B cell (primary cell): ENCODE measurements around the gene VSTM5. TPM values are rescaled to one million over a fixed set of nuclear protein-coding genes. Genes with fewer than 3 reads are reported as not detected.

Experiments
- ATAC-seq: fragments of 200-7000 bp; cut with Tn5 transposase; one replicate; pipeline ENCODE4 v1.10.0; 2021; ENCODE audit warnings: low read depth, mild to moderate bottlenecking, moderate number of reproducible peaks, moderate library complexity
- CTCF ChIA-PET: fragments of 350-600 bp; sonication (Branson Sonifier 250); formaldehyde crosslinking; loops from one replicate; lab custom pipeline; 2021; ENCODE audit warnings: antibody characterized with exemption, inconsistent platforms; lab: Charles Lee
- POLR2A ChIA-PET: fragments of 350-600 bp; sonication (Branson Sonifier 250); formaldehyde crosslinking; loops from one replicate; lab custom pipeline; 2021; ENCODE audit warnings: antibody characterized with exemption; lab: Charles Lee
- DNase-seq: peaks from one replicate; pipeline ENCODE4 v3.0.0; 2013
- H2AFZ ChIP-seq: 2 replicates; pipeline ENCODE4 v1.6.1; 2012; ENCODE audit warnings: mild to moderate bottlenecking, low read depth, low read length; ENCODE audit not compliant: insufficient read depth, poor library complexity, severe bottlenecking
- H3K27ac ChIP-seq, 2 donors: 1 replicate in 1 of 2; 2 replicates in 1 of 2; pipeline ENCODE4 v1.5.1; 2012 to 2013; ENCODE audit warnings: low read length in 2 of 2, mild to moderate bottlenecking in 2 of 2, moderate library complexity in 1 of 2
- H3K27me3 ChIP-seq, 4 experiments: fragments of 200-600 bp in 1 of 4; sonication (generic) in 1 of 4; replicated peaks in 1 of 4; 1 replicate in 2 of 4; 2 replicates in 2 of 4; pipeline versions ENCODE4 v1.6.1 to v1.7.0; 2013 to 2016; ENCODE audit warnings: low read length in 3 of 4, mild to moderate bottlenecking in 2 of 4, mixed read lengths in 1 of 4, moderate library complexity in 1 of 4; ENCODE audit not compliant: insufficient read depth in 4 of 4, control insufficient read depth in 3 of 4; ENCODE audit errors: control extremely low read depth in 1 of 4
- H3K36me3 ChIP-seq, 2 experiments: replicated peaks in 1 of 2; 1 replicate in 1 of 2; 2 replicates in 1 of 2; pipeline versions ENCODE4 v1.6.1 to v1.7.1; 2013; ENCODE audit warnings: low read length in 1 of 2; ENCODE audit not compliant: insufficient read depth in 2 of 2, control insufficient read depth in 1 of 2; ENCODE audit errors: control extremely low read depth in 1 of 2, extremely low read depth in 1 of 2
- H3K4me1 ChIP-seq, 2 donors: fragments of 200-600 bp in 1 of 2; sonication (generic) in 1 of 2; 1 replicate in 1 of 2; 2 replicates in 1 of 2; pipeline versions ENCODE4 v1.5.1 to v1.6.1; 2013 to 2017; ENCODE audit warnings: low read length in 2 of 2; ENCODE audit not compliant: control insufficient read depth in 2 of 2, insufficient read depth in 2 of 2
- H3K4me2 ChIP-seq: replicated peaks from 2 replicates; pipeline ENCODE3; 2012; ENCODE audit warnings: mild to moderate bottlenecking, low read depth, low read length; ENCODE audit not compliant: poor library complexity, severe bottlenecking
- H3K4me3 ChIP-seq, 5 experiments: fragments of 200-600 bp in 1 of 5; sonication (generic) in 1 of 5; 1 replicate in 3 of 5; 2 replicates in 2 of 5; pipeline versions ENCODE4 v1.5.1 to v1.7.0; 2011 to 2016; ENCODE audit warnings: low read length in 4 of 5, mild to moderate bottlenecking in 4 of 5, low read depth in 2 of 5, control low read depth in 1 of 5, moderate library complexity in 1 of 5; ENCODE audit not compliant: insufficient read depth in 1 of 5; ENCODE audit errors: control extremely low read depth in 1 of 5, extremely low read depth in 1 of 5
- H3K79me2 ChIP-seq: fragments of 200-600 bp; sonication (generic); one replicate; pipeline ENCODE4 v1.6.0; 2016; ENCODE audit warnings: low read length; ENCODE audit not compliant: control insufficient read depth, insufficient read depth
- H3K9ac ChIP-seq: fragments of 200-600 bp; sonication (generic); 2 replicates; pipeline ENCODE4 v1.6.1; 2017; ENCODE audit warnings: mild to moderate bottlenecking, low read length, moderate library complexity
- H3K9me3 ChIP-seq, 3 donors: one replicate each; pipeline versions ENCODE4 v1.6.1 to v1.7.1; 2013; ENCODE audit warnings: low read length in 2 of 3; ENCODE audit not compliant: control insufficient read depth in 2 of 3, insufficient read depth in 1 of 3; ENCODE audit errors: control extremely low read depth in 1 of 3
- H4K20me1 ChIP-seq: 2 replicates; pipeline ENCODE4 v1.6.0; 2012; ENCODE audit warnings: mild to moderate bottlenecking, low read length; ENCODE audit not compliant: insufficient read depth, control insufficient read depth, poor library complexity, severe bottlenecking
- H3K27ac Mint-ChIP-seq: one replicate; pipeline ENCODE4 v1.8.0; 2021; ENCODE audit warnings: mixed read lengths
- H3K27me3 Mint-ChIP-seq: one replicate; pipeline ENCODE4 v1.8.0; 2021; ENCODE audit warnings: mixed read lengths
- H3K4me1 Mint-ChIP-seq: one replicate; pipeline ENCODE4 v1.8.0; 2021; ENCODE audit warnings: mixed read lengths
- H3K4me3 Mint-ChIP-seq: one replicate; pipeline ENCODE4 v1.8.0; 2021; ENCODE audit warnings: mixed read lengths
- H3K9me3 Mint-ChIP-seq: one replicate; pipeline ENCODE4 v1.8.0; 2022; ENCODE audit warnings: mixed read lengths; ENCODE audit not compliant: insufficient read depth
- EZH2 ChIP-seq: IDR thresholded peaks from 2 replicates; pipeline ENCODE4 v1.6.1; 2012; ENCODE audit warnings: borderline replicate concordance, low read depth, mild to moderate bottlenecking, moderate library complexity, low read length; ENCODE audit not compliant: insufficient read depth, poor library complexity, severe bottlenecking
- WGBS: methylation state at CpG from one replicate; pipeline ENCODE4 v1.1.5; 2013; ENCODE audit warnings: missing lambda C conversion rate; ENCODE audit not compliant: insufficient coverage; 5-methylcytosine and 5-hydroxymethylcytosine counted together
- intact Hi-C: fragments of 100-400 bp; cut with micrococcal nuclease; formaldehyde crosslinking; loops from one replicate; pipeline ENCODE4 v1.10.0; 2022
- polyA plus RNA-seq: library from polyadenylated mRNA; depleted of rRNA; stranded (reverse); fragments of >200 nt; gene quantifications from 2 replicates; pipeline ENCODE4 v1.2.3, GENCODE V29; 2012
- total RNA-seq, 2 donors: library from RNA; stranded (reverse); fragments of 120-200 nt in 1 of 2; gene quantifications; 1 replicate in 1 of 2; 2 replicates in 1 of 2; pipeline versions ENCODE4 v1.2.3 to v1.2.4, GENCODE V29; 2013 to 2022
- TF ChIP-seq, protein P1 (sequence below): fragments of 200-600 bp; IDR thresholded peaks from one replicate; pipeline ENCODE4 v1.8.0; 2022; ENCODE audit warnings: antibody characterized with exemption, mild to moderate bottlenecking

Gene VSTM5
- total and polyA plus RNA-seq, 2 donors (not counting 1 experiment from before 2014, with no cell fraction given), result not detected

DNA sequence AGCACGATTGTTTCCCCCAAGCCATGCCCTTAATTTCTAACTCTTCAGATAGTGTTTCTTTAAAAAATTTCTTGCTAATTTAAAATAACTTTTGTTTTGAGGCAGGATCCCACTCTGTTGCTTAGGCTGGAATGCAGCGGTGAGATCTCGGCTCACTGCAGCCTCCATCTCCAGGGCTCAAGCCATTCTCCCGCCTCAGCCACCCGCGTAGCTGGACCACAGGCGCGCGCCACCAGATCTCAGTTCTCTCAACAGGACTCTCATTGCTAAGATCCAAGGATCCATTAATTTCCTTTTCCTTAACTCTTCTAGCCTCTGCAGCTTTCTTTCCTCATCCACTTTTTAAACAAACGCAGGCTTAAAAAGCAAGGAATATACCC is 66.7 kb downstream of the VSTM5 start:
- H3K79me2 ChIP-seq, result peaks cover 55% of the 10 kb centered on the region
- H3K27ac Mint-ChIP-seq, result peak overlapping the region; percentile 92
- DNase-seq (no peak), ATAC-seq (peak; percentile 42)
- no peaks in the 10 kb centered on the region for H3K27me3 ChIP-seq
- H3K27ac ChIP-seq, result peak overlapping the region; percentile 82 to 91
- ChIA-PET CTCF (interaction anchor here (1.0 to 2.7 kb wide), 2 partner anchors 44 to 130 kb away, joined by 3 to 43 read pairs; partner anchors contain the start of genes C11orf54 and TAF1D), POLR2A (interaction anchor here (0.5 to 1.5 kb wide), 5 partner anchors 43 to 346 kb away, joined by 3 to 38 read pairs (median 5); partner anchors contain the start of genes C11orf54, CEP295, PANX1 and TAF1D)
- intact Hi-C loops, result loop anchor here (1.0 to 10.0 kb wide), 6 partner anchors 42 to 710 kb away; partner anchors contain the start of genes ANKRD49, C11orf54, CEP295 and MRE11
- no peaks in the 10 kb centered on the region for H3K9me3 Mint-ChIP-seq
- peak overlapping the region; percentile 81 for H3K9ac ChIP-seq
- peaks cover 45% of the 10 kb centered on the region for H4K20me1 ChIP-seq
- no peaks in the 10 kb centered on the region for H3K27me3 Mint-ChIP-seq
- H3K4me1 Mint-ChIP-seq, result peaks cover 39% of the 10 kb centered on the region
- H3K4me3 Mint-ChIP-seq, result peak overlapping the region; percentile 97
- H3K9me3 ChIP-seq, result no peaks in the 10 kb centered on the region
- H3K36me3 ChIP-seq, result peaks cover 0 to 12% of the 10 kb centered on the region in 2 experiments
- peak overlapping the region; percentile 85 for H3K4me2 ChIP-seq
- 0% methylated on average over 9 of the region's 10 CpGs for WGBS
- H2AFZ ChIP-seq, result peak overlapping the region; percentile 87
- peak overlapping the region; percentile 71 to 99 (median 85) for H3K4me3 ChIP-seq
- H3K4me1 ChIP-seq, result peaks cover 26 to 29% of the 10 kb centered on the region in 2 donors
- TF ChIP-seq, protein P1, sequence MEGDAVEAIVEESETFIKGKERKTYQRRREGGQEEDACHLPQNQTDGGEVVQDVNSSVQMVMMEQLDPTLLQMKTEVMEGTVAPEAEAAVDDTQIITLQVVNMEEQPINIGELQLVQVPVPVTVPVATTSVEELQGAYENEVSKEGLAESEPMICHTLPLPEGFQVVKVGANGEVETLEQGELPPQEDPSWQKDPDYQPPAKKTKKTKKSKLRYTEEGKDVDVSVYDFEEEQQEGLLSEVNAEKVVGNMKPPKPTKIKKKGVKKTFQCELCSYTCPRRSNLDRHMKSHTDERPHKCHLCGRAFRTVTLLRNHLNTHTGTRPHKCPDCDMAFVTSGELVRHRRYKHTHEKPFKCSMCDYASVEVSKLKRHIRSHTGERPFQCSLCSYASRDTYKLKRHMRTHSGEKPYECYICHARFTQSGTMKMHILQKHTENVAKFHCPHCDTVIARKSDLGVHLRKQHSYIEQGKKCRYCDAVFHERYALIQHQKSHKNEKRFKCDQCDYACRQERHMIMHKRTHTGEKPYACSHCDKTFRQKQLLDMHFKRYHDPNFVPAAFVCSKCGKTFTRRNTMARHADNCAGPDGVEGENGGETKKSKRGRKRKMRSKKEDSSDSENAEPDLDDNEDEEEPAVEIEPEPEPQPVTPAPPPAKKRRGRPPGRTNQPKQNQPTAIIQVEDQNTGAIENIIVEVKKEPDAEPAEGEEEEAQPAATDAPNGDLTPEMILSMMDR, result no peak
- no peak for TF ChIP-seq EZH2

DNA sequence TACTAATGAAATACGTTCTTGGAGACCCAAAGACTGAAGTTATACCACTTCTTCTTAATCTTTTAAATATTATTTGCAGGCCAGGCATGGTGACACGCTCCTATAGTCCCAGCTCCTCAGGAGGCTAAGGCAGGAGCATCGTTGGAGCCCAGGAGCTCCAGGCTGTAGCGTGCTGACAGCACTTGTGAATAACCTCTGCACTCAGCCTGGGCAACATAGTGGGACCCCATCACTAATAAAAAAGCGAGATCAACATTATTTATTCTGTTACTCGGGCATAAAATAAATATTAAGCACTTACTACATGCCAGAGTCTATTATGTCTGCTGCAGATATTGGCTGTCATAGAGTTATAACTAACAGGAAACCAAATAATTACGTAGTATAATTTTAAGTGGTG is 67.1 kb downstream of the VSTM5 start:
- Mint-ChIP-seq H3K27me3 (no peaks in the 10 kb centered on the region), H3K9me3 (no peaks in the 10 kb centered on the region), H3K4me1 (peaks cover 37% of the 10 kb centered on the region), H3K4me3 (peak overlapping the region; percentile 97), H3K27ac (no peak overlapping the region)
- H3K36me3 ChIP-seq, result peaks cover 0 to 8% of the 10 kb centered on the region in 2 experiments
- H3K9ac ChIP-seq, result peak overlapping the region; percentile 81
- WGBS, result 83% methylated on average over 4 of the region's 7 CpGs
- peaks cover 51% of the 10 kb centered on the region for H3K79me2 ChIP-seq
- H3K27me3 ChIP-seq, result no peaks in the 10 kb centered on the region
- peak overlapping the region; percentile 85 for H3K4me2 ChIP-seq
- DNase-seq (peak; percentile 7), ATAC-seq (no peak)
- intact Hi-C loops, result loop anchor here (10.0 kb wide), 2 partner anchors 549 to 589 kb away; partner anchors contain the start of gene SLC36A4
- POLR2A ChIA-PET, result interaction anchor here (1.2 to 1.5 kb wide), 3 partner anchors 42 to 345 kb away, joined by 3 to 38 read pairs (median 5); partner anchors contain the start of genes C11orf54, CEP295, PANX1 and TAF1D
- peak overlapping the region; percentile 71 to 99 (median 85) for H3K4me3 ChIP-seq
- peak overlapping the region; percentile 87 for H2AFZ ChIP-seq
- CTCF ChIA-PET, result interaction anchor here (1.0 to 2.7 kb wide), 2 partner anchors 43 to 130 kb away, joined by 3 to 43 read pairs; partner anchors contain the start of genes C11orf54 and TAF1D
- H3K4me1 ChIP-seq, result peaks cover 26 to 29% of the 10 kb centered on the region in 2 donors
- H4K20me1 ChIP-seq, result peaks cover 41% of the 10 kb centered on the region
- no peak for TF ChIP-seq EZH2
- TF ChIP-seq, protein P1, result no peak
- no peaks in the 10 kb centered on the region for H3K9me3 ChIP-seq
- H3K27ac ChIP-seq, result peak overlapping the region in 1 of 2 donors; percentile 82
